Activated T-cell treated with anti-CD3 and anti-CD28 coated beads for 48 hours (primary cell): ENCODE measurements around the gene RTL1.

Source experiments
- DNase-seq: peaks from one replicate; pipeline ENCODE4 v3.0.0-alpha.2; 2020; ENCODE audit warnings: low read depth

Gene RTL1

GRCh38 chr14:100834794-100835547, 68.6 kb downstream of the RTL1 start:
- no peak for DNase-seq

- no peak for DNase-seq
Observed at GRCh38 chr14:100834082-100834793, 69.3 kb downstream of the RTL1 start.

- no peak for DNase-seq
Observed at GRCh38 chr14:100832311-100832960, 71.1 kb downstream of the RTL1 start.

GRCh38 chr14:100830681-100831080, 72.8 kb downstream of the RTL1 start:
- DNase-seq = no peak
